ENCODE data around the gene RGS7.

DNA sequence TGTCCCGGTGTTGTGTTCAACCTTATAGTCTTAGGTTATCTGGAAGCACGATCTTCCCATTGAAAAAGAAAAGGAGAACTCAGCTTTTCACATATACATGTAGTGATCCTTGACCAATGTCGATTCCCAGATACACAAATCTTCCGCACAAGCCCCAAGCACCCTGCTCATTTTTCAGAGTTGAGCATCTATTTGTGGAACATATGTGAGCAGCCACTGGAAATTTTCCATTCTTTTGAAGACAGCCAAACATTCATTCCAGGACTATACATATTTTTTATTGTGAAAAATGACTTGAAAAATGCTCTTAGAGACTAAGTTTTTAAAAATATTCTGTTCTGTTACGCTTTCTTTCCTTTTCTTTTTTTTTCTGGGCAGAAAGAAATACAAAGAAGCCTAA lies 371.9 kb downstream of the RGS7 start:
- TF ChIP-seq CTCF (IDR thresholded peaks at IDR 0.05) (no peak), POLR2A (IDR thresholded peaks at IDR 0.05) (no peak)

Data from right lobe of liver (tissue), 4 donors.